IPS-20b (cell line): Measurements from ENCODE around the gene TMEM79.
A peak's percentile ranks its signal among the peaks of the same experiment; 100 is the strongest.
"Not testable (repeated sequence)": the region's sequence is repeated elsewhere in the genome, so short reads cannot be mapped to it uniquely, and the experiment has no call there.

ENCODE experiments used
- H3K27ac ChIP-seq: one replicate; pipeline ENCODE4 v1.5.1; 2013; ENCODE audit warnings: low read length
- H3K27me3 ChIP-seq: 2 replicates; pipeline ENCODE4 v1.6.1; 2013; ENCODE audit warnings: mild to moderate bottlenecking, low read length, inconsistent platforms; ENCODE audit not compliant: insufficient read depth
- H3K36me3 ChIP-seq: 2 replicates; pipeline ENCODE4 v1.6.1; 2013; ENCODE audit warnings: low read depth, mild to moderate bottlenecking, inconsistent platforms, low read length, moderate library complexity; ENCODE audit not compliant: insufficient read depth
- H3K4me1 ChIP-seq: 2 replicates; pipeline ENCODE4 v1.6.1; 2013; ENCODE audit warnings: mild to moderate bottlenecking, control low read depth, inconsistent platforms, low read length, moderate library complexity; ENCODE audit not compliant: insufficient read depth
- H3K4me3 ChIP-seq: 2 replicates; pipeline ENCODE4 v1.5.1; 2013; ENCODE audit warnings: mild to moderate bottlenecking, low read length, inconsistent platforms
- H3K9ac ChIP-seq: 2 replicates; pipeline ENCODE4 v1.6.1; 2013; ENCODE audit warnings: low read depth, mild to moderate bottlenecking, inconsistent platforms, low read length, moderate library complexity
- H3K9me3 ChIP-seq: 2 replicates; pipeline ENCODE4 v1.6.1; 2013; ENCODE audit warnings: mild to moderate bottlenecking, low read depth, low read length, inconsistent platforms; ENCODE audit not compliant: insufficient read depth

Gene TMEM79

GRCh38 chr1:156310962-156311361 is 26.8 kb downstream of the TMEM79 start:
- Histone ChIP-seq H3K9me3 (no peaks in the 10 kb centered on the region), H3K27ac (no peak overlapping the region), H3K4me3 (no peak overlapping the region), H3K27me3 (no peaks in the 10 kb centered on the region), H3K9ac (no peak overlapping the region), H3K36me3 (peaks cover 94% of the 10 kb centered on the region), H3K4me1 (no peaks in the 10 kb centered on the region)

DNA sequence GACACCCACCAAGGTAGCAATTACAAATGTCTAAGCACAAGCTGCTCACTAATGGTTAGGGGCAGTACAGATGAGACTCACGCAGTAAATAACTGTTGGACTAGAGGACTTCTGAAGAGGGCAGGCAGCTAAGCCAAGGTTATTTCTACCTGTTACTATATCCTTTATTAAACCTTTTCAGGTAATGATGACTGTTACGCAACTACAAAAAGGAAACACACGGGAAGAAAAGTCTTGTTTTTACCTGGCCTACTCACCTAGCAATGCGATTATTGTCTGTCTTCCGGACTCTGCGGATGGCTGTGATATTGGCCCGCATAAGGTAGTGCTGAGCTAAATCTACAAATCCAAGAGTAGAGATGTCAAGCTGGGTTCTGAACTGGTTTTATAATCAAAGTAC is 32.8 kb downstream of the TMEM79 start:
- Histone ChIP-seq H3K4me1 (no peaks in the 10 kb centered on the region), H3K9me3 (no peaks in the 10 kb centered on the region), H3K9ac (no peak overlapping the region), H3K27ac (no peak overlapping the region), H3K36me3 (peaks cover 99% of the 10 kb centered on the region), H3K4me3 (no peak overlapping the region), H3K27me3 (no peaks in the 10 kb centered on the region)

DNA sequence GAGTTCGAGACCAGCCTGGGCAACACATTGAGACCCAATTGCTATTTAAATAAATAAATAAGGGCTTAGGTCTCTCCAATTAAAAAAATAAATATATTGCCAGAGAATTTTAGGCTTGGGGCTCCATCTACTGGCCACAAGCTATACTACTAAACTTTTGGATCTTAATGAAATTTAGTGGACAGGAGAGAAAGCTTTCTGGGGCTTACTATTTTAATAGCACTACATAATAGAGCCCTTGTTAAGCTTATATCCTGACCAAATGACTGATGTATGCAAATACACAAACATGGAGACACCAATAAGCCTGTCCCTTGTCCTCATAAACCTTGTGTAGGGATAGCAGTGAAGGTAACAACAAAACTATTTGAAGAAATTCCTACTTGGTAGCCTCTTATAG is 35.5 kb downstream of the TMEM79 start:
- Histone ChIP-seq H3K27me3 (no peaks in the 10 kb centered on the region), H3K4me1 (no peaks in the 10 kb centered on the region), H3K27ac (no peak overlapping the region), H3K9ac (no peak overlapping the region), H3K4me3 (no peak overlapping the region), H3K36me3 (peaks cover 98% of the 10 kb centered on the region), H3K9me3 (no peaks in the 10 kb centered on the region)

GRCh38 chr1:156320560-156320959 is 36.4 kb downstream of the TMEM79 start:
- H3K36me3 ChIP-seq: peaks cover 98% of the 10 kb centered on the region
- H3K9ac ChIP-seq: no peak overlapping the region
- H3K27me3 ChIP-seq: no peaks in the 10 kb centered on the region
- no peak overlapping the region for H3K4me3 ChIP-seq
- H3K9me3 ChIP-seq: no peaks in the 10 kb centered on the region
- H3K27ac ChIP-seq: no peak overlapping the region
- no peaks in the 10 kb centered on the region for H3K4me1 ChIP-seq

- peaks cover 87% of the 10 kb centered on the region for H3K36me3 ChIP-seq
- not testable (repeated sequence) for H3K9me3 ChIP-seq, H3K4me1 ChIP-seq
Observed at GRCh38 chr1:156323179-156323578, 39.1 kb downstream of the TMEM79 start.

GRCh38 chr1:156336242-156336641 is 52.1 kb downstream of the TMEM79 start:
- Histone ChIP-seq H3K9me3 (no peaks in the 10 kb centered on the region), H3K36me3 (peaks cover 49% of the 10 kb centered on the region), H3K9ac (peak overlapping the region; percentile 97; the same call in 1 of the 2 replicates), H3K4me1 (no peaks in the 10 kb centered on the region), H3K4me3 (peak overlapping the region; percentile 99), H3K27ac (no peak overlapping the region), H3K27me3 (no peaks in the 10 kb centered on the region)

More at GRCh38 chr1:156323179-156323578, 39.1 kb downstream of the TMEM79 start:
- H3K27ac ChIP-seq, H3K9ac ChIP-seq, H3K4me3 ChIP-seq, H3K27me3 ChIP-seq: not testable (repeated sequence)

GRCh38 chr1:156337052-156337887 is 53.1 kb downstream of the TMEM79 start:
- no peaks in the 10 kb centered on the region for H3K9me3 ChIP-seq
- no peaks in the 10 kb centered on the region for H3K27me3 ChIP-seq
- no peaks in the 10 kb centered on the region for H3K4me1 ChIP-seq
- peak overlapping the region; percentile 99 for H3K4me3 ChIP-seq
- peaks cover 39% of the 10 kb centered on the region for H3K36me3 ChIP-seq
- H3K9ac ChIP-seq: peak overlapping the region; percentile 97
- peak overlapping the region; percentile 63 for H3K27ac ChIP-seq

GRCh38 chr1:156337888-156338179 is 53.7 kb downstream of the TMEM79 start:
- no peaks in the 10 kb centered on the region for H3K4me1 ChIP-seq

DNA sequence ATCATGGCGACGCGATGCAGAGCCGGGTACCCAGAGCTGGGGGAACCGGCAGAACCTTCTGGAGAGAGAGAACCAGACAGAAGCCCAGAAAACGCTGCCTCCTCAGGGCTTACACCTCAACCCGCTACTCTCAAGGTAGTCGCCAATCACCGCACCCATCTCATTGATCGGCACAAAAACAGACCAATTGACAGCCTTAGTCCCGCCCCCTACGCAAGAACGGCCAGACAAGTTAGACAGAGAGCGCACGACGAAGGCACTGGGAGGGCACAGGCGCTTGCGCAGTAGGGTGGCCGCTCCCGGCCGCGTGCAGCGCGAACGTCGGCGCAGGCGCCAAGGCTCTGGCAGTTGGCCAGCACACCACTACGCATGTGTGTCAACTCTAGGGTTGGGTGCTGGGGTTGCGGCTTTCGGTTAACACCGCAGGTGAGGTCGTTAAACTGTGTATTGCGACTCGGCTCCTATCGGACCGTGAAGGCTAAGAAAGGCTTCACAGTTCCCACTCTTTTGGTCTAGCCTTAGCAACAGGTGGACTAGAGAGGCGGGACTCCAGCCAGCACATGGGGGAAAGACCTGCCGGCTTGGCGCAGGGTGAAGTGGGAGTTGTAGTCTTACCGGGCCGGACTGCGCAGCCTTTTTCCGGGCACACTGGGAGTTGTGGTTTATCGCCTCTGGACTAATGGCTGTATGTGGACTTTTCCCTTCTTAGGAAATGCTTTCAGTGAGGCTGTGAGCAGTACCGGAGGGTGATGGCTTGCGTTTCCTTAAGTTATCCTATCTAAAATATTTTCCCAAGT is 54.3 kb downstream of the TMEM79 start, which contains the start of the genes CCT3 and TSACC:
Gene CCT3 (minus strand): TSS at position 113 of the 797 bp plus-strand sequence. CDS start 108 bp downstream, at position 5.
Gene TSACC (plus strand): TSS at position 347 of the 797 bp plus-strand sequence. CDS start 1,232 bp downstream, outside the sequence.
- no peaks in the 10 kb centered on the region for H3K27me3 ChIP-seq
- H3K4me1 ChIP-seq: no peaks in the 10 kb centered on the region
- peaks cover 28% of the 10 kb centered on the region for H3K36me3 ChIP-seq
- H3K9ac ChIP-seq: peak within 1 kb of the TSS; percentile 97
- H3K9me3 ChIP-seq: no peaks in the 10 kb centered on the region
- peak within 1 kb of the TSS; percentile 99 for H3K4me3 ChIP-seq
- H3K27ac ChIP-seq: peak within 1 kb of the TSS; percentile 63

More at GRCh38 chr1:156337888-156338179, 53.7 kb downstream of the TMEM79 start:
- H3K36me3 ChIP-seq: peaks cover 34% of the 10 kb centered on the region
- peak overlapping the region; percentile 99 for H3K4me3 ChIP-seq
- H3K27me3 ChIP-seq: no peaks in the 10 kb centered on the region
- peak overlapping the region; percentile 63 for H3K27ac ChIP-seq
- peak overlapping the region; percentile 97 for H3K9ac ChIP-seq
- no peaks in the 10 kb centered on the region for H3K9me3 ChIP-seq
